Astrocyte (in vitro differentiated cells and primary cell): ENCODE data around the gene WSCD2.

Experiments used
- CTCF ChIP-seq: IDR thresholded peaks from 2 replicates; pipeline ENCODE4 v1.5.1; 2011; ENCODE audit warnings: low read depth, mild to moderate bottlenecking, inconsistent platforms, low read length, moderate library complexity; ENCODE audit not compliant: insufficient read depth
- EZH2 ChIP-seq: IDR thresholded peaks from 2 replicates; pipeline ENCODE4 v1.6.1; 2012; ENCODE audit warnings: mild to moderate bottlenecking, low read length, inconsistent platforms; ENCODE audit not compliant: insufficient read depth

- TF ChIP-seq CTCF (no peak), EZH2 (no peak)
Observed at GRCh38 chr12:108172033-108172432, 42.9 kb downstream of the WSCD2 start.
